Measurements from ENCODE around the gene PHACTR1.

GRCh38 chr6:12785921-12786320 is 69.4 kb downstream of the PHACTR1 start:
- TF ChIP-seq CTCF (IDR thresholded peaks at IDR 0.05): no peak
- TF ChIP-seq POLR2A (IDR thresholded peaks at IDR 0.05): no peak

Measured in stomach (tissue), 4 donors.